Anterior cingulate cortex (tissue), 58 donors: ENCODE results near the gene TMEM45B.

Experiments
- DNase-seq, 58 donors: peaks; one replicate each; lab custom pipeline; 2025; lab: John Stamatoyannopoulos, UW

Gene TMEM45B

DNA sequence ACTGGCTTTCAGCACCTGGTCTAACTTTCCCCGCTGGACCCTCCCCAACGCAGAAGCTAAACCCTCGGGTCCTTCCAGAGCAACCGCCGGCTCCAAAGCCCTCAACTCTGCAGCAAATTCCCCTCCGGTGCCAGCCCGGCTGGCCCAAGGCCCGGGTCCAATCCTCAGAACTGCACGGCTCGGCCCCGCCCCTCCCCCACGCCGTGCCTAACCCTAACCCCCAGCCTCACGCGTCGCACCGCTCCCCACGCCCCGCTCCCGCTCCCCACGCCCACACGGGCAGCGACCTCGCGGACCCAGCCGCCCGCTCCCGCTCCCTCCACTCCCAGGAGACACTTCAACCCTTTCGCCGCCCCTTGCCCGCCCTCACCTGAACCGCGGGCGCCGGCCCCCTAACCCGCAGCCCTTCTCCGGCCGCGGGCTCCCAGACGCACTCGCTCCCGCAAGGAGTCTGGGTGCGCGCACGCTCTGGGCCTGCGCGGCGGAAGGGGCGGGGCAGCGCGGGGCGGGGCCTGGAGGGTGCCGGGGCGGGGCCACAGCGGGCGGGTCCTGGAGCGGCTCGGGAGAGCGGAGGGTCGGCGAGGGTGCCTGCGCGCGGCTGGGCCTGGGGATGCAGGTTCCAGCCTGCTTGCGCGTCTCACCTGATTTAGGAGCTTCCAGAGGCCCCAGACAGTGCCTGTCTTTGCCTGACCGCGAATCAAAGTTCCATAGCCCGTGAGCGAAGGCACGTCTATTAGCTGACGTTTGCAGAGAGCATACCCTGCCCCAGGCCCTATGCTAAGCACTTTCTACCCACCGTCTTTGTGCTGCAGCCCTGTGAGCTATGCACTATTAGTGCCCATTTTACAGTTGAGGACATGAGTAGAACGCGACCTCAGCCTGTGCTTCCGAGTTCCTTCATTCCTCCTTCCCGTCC, 79.7 kb downstream of the TMEM45B start, which contains the start of gene NFRKB:
Gene NFRKB, minus strand, starts transcription at position 453 of the 916 bp plus-strand sequence. CDS start 2,729 bp downstream, outside the sequence.
- DNase-seq: peak in 57 of 58 donors; percentile 29 to 92 (median 77)

DNA sequence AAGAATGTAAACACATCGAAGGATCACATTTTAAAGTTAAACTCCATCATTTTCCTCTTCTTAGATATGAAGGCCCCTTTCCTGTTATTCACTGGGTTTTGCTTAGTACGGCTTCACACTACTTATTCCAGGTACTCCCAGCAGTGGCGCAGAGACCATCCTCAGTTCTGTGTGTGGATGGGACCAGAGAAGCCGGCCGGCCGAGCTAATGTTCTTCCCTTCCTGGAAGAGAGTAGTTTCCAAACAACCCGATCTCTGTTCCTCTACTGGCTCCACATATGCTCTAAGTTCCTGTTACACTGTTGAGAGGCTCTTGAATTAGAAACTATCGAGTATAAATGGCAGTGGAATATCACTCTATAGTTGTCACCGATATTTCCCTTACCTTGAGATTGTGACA, 80.4 kb downstream of the TMEM45B start:
- peak in 2 of 58 donors; percentile 4 to 27 for DNase-seq

DNA sequence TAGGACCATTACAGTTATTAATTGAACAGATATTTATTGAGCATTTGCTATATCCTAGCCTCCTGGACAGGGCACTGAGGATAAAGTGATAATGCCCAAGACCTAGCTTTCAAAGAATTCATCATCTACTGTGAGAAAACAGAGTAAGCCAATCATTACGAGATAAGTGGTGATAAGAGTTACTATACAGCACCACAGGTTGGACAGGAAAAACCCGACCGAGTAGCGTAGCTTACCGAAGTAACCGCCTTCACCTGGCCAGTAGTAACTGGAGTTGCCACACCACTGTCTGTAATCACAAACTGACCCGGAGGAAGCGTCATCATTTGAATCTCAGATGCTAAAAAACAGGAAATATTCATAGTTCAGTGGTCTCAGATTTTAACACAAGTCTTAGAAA, 89.8 kb downstream of the TMEM45B start:
- no peak for DNase-seq
